Activated T-cell treated with anti-CD3 and anti-CD28 coated beads, Interleukin-2, amount 50 U/mL, for 4 hours (primary cell): ENCODE results near the gene REEP2. TPM values are rescaled to one million over a fixed set of nuclear protein-coding genes. Genes with fewer than 3 reads are reported as not detected.

Experiments
- ATAC-seq, 2 donors: fragments of 200-7000 bp; cut with Tn5 transposase; one replicate each; pipeline ENCODE4 v1.10.0; 2021
- DNase-seq: peaks from one replicate; pipeline ENCODE4 v3.0.0-alpha.2; 2020
- H3K27me3 Mint-ChIP-seq: one replicate; pipeline ENCODE4 v1.8.0; 2021; ENCODE audit warnings: low read depth, mixed read lengths
- H3K36me3 Mint-ChIP-seq: one replicate; pipeline ENCODE4 v1.8.0; 2022; ENCODE audit warnings: mixed read lengths; ENCODE audit not compliant: insufficient read depth
- H3K4me1 Mint-ChIP-seq: one replicate; pipeline ENCODE4 v1.8.0; 2021; ENCODE audit warnings: low read depth, mixed read lengths
- H3K4me3 Mint-ChIP-seq: one replicate; pipeline ENCODE4 v1.8.0; 2021; ENCODE audit warnings: mild to moderate bottlenecking, moderate library complexity, mixed read lengths
- H3K9me3 Mint-ChIP-seq: one replicate; pipeline ENCODE4 v1.8.0; 2021; ENCODE audit warnings: mixed read lengths
- total RNA-seq, 3 donors: library from RNA; stranded (reverse); gene quantifications; one replicate each; pipeline ENCODE4 v1.2.1, GENCODE V29; 2021

Gene REEP2
- total RNA-seq, 3 donors from 2014 or later = 1.3 to 1.8 (median 1.7) TPM

DNA sequence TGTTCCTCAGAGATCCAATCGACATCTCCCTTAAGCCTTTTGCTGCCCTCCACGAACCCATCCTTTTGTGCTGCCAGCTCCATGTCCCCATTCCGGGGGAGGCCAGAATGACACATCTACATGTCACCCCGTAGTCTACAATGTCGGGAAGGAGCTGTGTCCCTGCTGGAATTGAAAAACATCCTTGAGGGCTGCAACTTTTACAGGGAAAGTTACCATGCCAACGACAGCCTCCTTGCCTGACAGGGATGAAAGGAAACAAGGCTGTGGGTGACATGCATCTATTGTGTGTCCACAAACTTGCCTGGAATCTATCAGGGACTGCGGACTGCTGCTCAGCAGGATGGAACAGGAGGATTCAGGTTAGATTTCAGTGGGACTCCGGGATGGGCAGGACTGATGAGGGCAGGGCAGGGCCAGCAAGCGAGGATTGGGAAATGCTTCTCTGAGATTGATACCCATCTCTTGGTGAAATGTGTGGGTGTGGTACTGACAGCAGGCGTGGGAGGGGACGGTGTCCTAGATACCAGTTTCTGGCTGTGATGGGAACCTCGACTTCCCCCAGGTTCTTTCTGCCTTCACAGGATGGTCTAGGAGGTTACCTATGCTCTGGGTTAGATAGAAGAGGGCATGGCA is 51.9 kb downstream of the REEP2 start:
- ATAC-seq (no peak), DNase-seq (no peak)
- Mint-ChIP-seq H3K4me1 (peaks cover 13% of the 10 kb centered on the region), H3K9me3 (no peaks in the 10 kb centered on the region), H3K27me3 (peaks cover 23% of the 10 kb centered on the region), H3K4me3 (no peak overlapping the region), H3K36me3 (no peaks in the 10 kb centered on the region)

- ATAC-seq (no peak), DNase-seq (no peak)
- Mint-ChIP-seq H3K4me3 (peak overlapping the region; percentile 31), H3K36me3 (no peaks in the 10 kb centered on the region), H3K4me1 (peaks cover 13% of the 10 kb centered on the region), H3K27me3 (peaks cover 23% of the 10 kb centered on the region), H3K9me3 (no peaks in the 10 kb centered on the region)
Observed at GRCh38 chr5:138491284-138491648, 52.4 kb downstream of the REEP2 start.

DNA sequence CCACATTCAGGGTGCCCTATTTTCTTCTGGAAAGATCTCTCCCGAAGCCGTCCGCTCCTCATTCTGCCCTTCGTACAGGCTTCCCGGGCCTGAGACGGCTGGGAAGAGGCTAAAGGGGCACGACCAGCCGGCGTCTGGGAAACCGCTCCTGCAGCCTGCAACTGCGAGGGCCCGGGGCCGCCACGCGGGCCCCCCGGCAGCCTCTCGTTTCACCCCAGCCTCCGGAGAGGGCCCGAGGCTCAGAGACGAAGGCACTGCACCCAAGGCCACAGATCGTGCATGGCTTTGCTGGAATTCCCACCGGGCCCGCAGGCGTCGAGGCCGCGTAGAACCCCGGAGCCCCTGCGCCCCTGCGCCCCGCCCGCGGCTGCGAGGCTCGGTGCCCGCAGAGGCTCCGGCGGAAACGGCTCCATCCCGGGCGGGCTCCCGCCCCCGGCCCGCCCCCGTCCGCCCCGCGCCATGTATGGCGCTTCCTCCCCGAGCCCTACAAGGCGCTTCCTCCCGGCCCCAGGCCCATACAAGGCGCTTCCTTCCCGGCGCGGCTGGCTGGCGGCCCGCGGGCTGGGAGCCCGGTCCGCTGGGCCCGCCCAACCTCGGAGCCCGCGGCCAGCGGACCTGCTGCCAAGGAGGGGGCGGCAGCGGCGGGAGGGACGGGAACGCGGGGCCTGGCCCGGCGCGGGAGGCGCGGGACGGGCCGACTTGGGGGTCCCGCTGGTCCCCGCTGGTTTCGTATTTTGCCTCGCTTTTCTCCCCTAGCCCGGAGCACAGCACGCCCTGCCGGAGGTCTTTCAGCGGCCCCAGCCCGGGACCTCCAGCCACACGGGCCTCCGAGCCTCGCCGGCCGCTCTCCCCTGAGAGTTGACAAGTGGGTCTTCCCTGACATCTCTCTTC is 53.1 kb downstream of the REEP2 start:
- Mint-ChIP-seq H3K36me3 (no peaks in the 10 kb centered on the region), H3K27me3 (peaks cover 23% of the 10 kb centered on the region), H3K4me3 (peak overlapping the region; percentile 81), H3K4me1 (peaks cover 13% of the 10 kb centered on the region), H3K9me3 (no peaks in the 10 kb centered on the region)
- peak; percentile 78 for DNase-seq
- peak; percentile 99 for ATAC-seq

GRCh38 chr5:138492560-138493045 is 53.7 kb downstream of the REEP2 start:
- Mint-ChIP-seq H3K4me1 (peaks cover 13% of the 10 kb centered on the region), H3K27me3 (peaks cover 23% of the 10 kb centered on the region), H3K9me3 (no peaks in the 10 kb centered on the region), H3K36me3 (no peaks in the 10 kb centered on the region), H3K4me3 (peak overlapping the region; percentile 81)
- DNase-seq (no peak), ATAC-seq (no peak)

GRCh38 chr5:138495351-138495750 is 56.5 kb downstream of the REEP2 start:
- Mint-ChIP-seq H3K4me3 (no peak overlapping the region), H3K36me3 (no peaks in the 10 kb centered on the region), H3K27me3 (peaks cover 17% of the 10 kb centered on the region), H3K4me1 (peaks cover 13% of the 10 kb centered on the region), H3K9me3 (no peaks in the 10 kb centered on the region)
- no peak for ATAC-seq
- DNase-seq = no peak

Other genes with a start within 250 kb of the REEP2 start
- gene CDC23, start 225.7 kb upstream of the REEP2 start, total RNA-seq = 10 to 100 TPM; 50.2 to 52.2 (median 51.7) TPM
- not detected for gene GFRA3, start 164.4 kb upstream of the REEP2 start, total RNA-seq
- 1 to 10 TPM in 2 of 3 donors, under 1 TPM in 1; 0.69 to 1.3 (median 1.2) TPM for gene CDC25C, start 107.3 kb upstream of the REEP2 start, total RNA-seq
- gene FAM53C, start 100.8 kb upstream of the REEP2 start, total RNA-seq = 10 to 100 TPM; 22.2 to 25.6 (median 25.4) TPM
- gene KDM3B, start 86.4 kb upstream of the REEP2 start, total RNA-seq = 10 to 100 TPM; 33.6 to 35.6 (median 34.4) TPM
- gene EGR1, start 26.4 kb downstream of the REEP2 start, total RNA-seq = 10 to 100 TPM; 18.9 to 26.4 (median 20.0) TPM
- gene ETF1, start 104.2 kb downstream of the REEP2 start, total RNA-seq = 100 to 1,000 TPM; 261 to 279 (median 270) TPM
- gene HSPA9, start 136.3 kb downstream of the REEP2 start, total RNA-seq = 100 to 1,000 TPM; 701 to 707 (median 707) TPM